ENCODE measurements around the gene SLC39A13.

SLC39A13 gene

GRCh38 chr11:47461876-47462275 is 53.5 kb downstream of the SLC39A13 start:
- no peak for DNase-seq

GRCh38 chr11:47464483-47464882 is 56.1 kb downstream of the SLC39A13 start:
- no peak for DNase-seq

Measured in activated CD4-positive, alpha-beta T cell treated with anti-CD3 and anti-CD28 coated beads for 1 hour (primary cell).